H9 (cell line): Measurements from ENCODE around the gene CDH4. TPM values are rescaled to one million over a fixed set of nuclear protein-coding genes. Genes with fewer than 3 reads are reported as not detected.

Source experiments
- DNase-seq: peaks from one replicate; pipeline ENCODE4 v3.0.0-alpha.2; 2017
- H2AFZ ChIP-seq: one replicate; pipeline ENCODE4 v1.6.1; 2013; ENCODE audit warnings: mild to moderate bottlenecking, low read length, control low read depth, moderate library complexity
- H2AK5ac ChIP-seq: 2 replicates; pipeline ENCODE4 v1.6.1; 2013; ENCODE audit warnings: low read length, control low read depth, mixed read lengths; ENCODE audit not compliant: insufficient read length
- H2BK120ac ChIP-seq: one replicate; pipeline ENCODE4 v1.6.1; 2013; ENCODE audit warnings: low read depth, mild to moderate bottlenecking, low read length, control low read depth, inconsistent platforms; ENCODE audit not compliant: poor library complexity, severe bottlenecking
- H2BK12ac ChIP-seq: 2 replicates; pipeline ENCODE4 v1.6.1; 2013; ENCODE audit warnings: low read length, control low read depth, mixed read lengths, low read depth; ENCODE audit not compliant: insufficient read length
- H2BK15ac ChIP-seq: 2 replicates; pipeline ENCODE4 v1.6.1; 2013; ENCODE audit warnings: low read depth, low read length, control low read depth
- H2BK20ac ChIP-seq: one replicate; pipeline ENCODE4 v1.6.1; 2013; ENCODE audit warnings: low read depth, mild to moderate bottlenecking, low read length, control low read depth, inconsistent platforms; ENCODE audit not compliant: poor library complexity, severe bottlenecking
- H2BK5ac ChIP-seq: 2 replicates; pipeline ENCODE4 v1.6.1; 2013; ENCODE audit warnings: low read length, control low read depth, mixed read lengths; ENCODE audit not compliant: insufficient read length
- H3K14ac ChIP-seq: 2 replicates; pipeline ENCODE4 v1.6.1; 2013; ENCODE audit warnings: low read length, control low read depth; ENCODE audit not compliant: insufficient read depth
- H3K18ac ChIP-seq: 2 replicates; pipeline ENCODE4 v1.6.1; 2013; ENCODE audit warnings: low read depth, mild to moderate bottlenecking, mixed read lengths, low read length, control low read depth; ENCODE audit not compliant: insufficient read length
- H3K23ac ChIP-seq: 2 replicates; pipeline ENCODE4 v1.6.1; 2013; ENCODE audit warnings: low read length, control low read depth, mixed read lengths, low read depth; ENCODE audit not compliant: insufficient read length
- H3K23me2 ChIP-seq: 2 replicates; pipeline ENCODE4 v1.6.1; 2013; ENCODE audit warnings: low read depth, mild to moderate bottlenecking, mixed read lengths, low read length, control low read depth; ENCODE audit not compliant: insufficient read length, poor library complexity, severe bottlenecking
- H3K27ac ChIP-seq: 2 replicates; pipeline ENCODE4 v1.5.1; 2013; ENCODE audit warnings: low read length, control low read depth, mixed read lengths, low read depth; ENCODE audit not compliant: insufficient read length
- H3K27me3 ChIP-seq: 2 replicates; pipeline ENCODE4 v1.6.1; 2013; ENCODE audit warnings: low read length, control low read depth, inconsistent platforms; ENCODE audit not compliant: insufficient read depth
- H3K4ac ChIP-seq: 2 replicates; pipeline ENCODE4 v1.6.1; 2013; ENCODE audit warnings: low read depth, mild to moderate bottlenecking, control low read depth, inconsistent platforms, low read length, moderate library complexity
- H3K4me1 ChIP-seq: 2 replicates; pipeline ENCODE4 v1.6.1; 2013; ENCODE audit warnings: low read length, control low read depth, inconsistent platforms; ENCODE audit not compliant: insufficient read depth
- H3K4me2 ChIP-seq: 2 replicates; pipeline ENCODE4 v1.6.1; 2013; ENCODE audit warnings: low read length, control low read depth, mixed read lengths; ENCODE audit not compliant: insufficient read length, insufficient read depth
- H3K56ac ChIP-seq: 2 replicates; pipeline ENCODE4 v1.6.1; 2013; ENCODE audit warnings: low read depth, mild to moderate bottlenecking, mixed read lengths, low read length, control low read depth; ENCODE audit not compliant: insufficient read length
- H3K79me1 ChIP-seq: 2 replicates; pipeline ENCODE4 v1.6.1; 2013; ENCODE audit warnings: low read depth, mild to moderate bottlenecking, moderate library complexity, low read length, control low read depth, inconsistent platforms; ENCODE audit not compliant: insufficient read depth, poor library complexity, severe bottlenecking
- H3K79me2 ChIP-seq: 2 replicates; pipeline ENCODE4 v1.6.1; 2013; ENCODE audit warnings: low read length, control low read depth, inconsistent platforms; ENCODE audit not compliant: insufficient read depth
- H3K9ac ChIP-seq: 2 replicates; pipeline ENCODE4 v1.6.1; 2013; ENCODE audit warnings: low read length, control low read depth, mixed read lengths; ENCODE audit not compliant: insufficient read length; ENCODE audit errors: extremely low read depth
- H3K9me3 ChIP-seq: one replicate; pipeline ENCODE4 v1.6.1; 2013; ENCODE audit warnings: low read depth, low read length, inconsistent platforms; ENCODE audit not compliant: control insufficient read depth
- H3T11ph ChIP-seq: one replicate; pipeline ENCODE4 v1.6.1; 2013; ENCODE audit warnings: mild to moderate bottlenecking, low read length, control low read depth, inconsistent platforms
- H4K20me1 ChIP-seq: one replicate; pipeline ENCODE4 v1.6.1; 2013; ENCODE audit not compliant: control insufficient read depth, insufficient read length, insufficient read depth
- H4K5ac ChIP-seq: 2 replicates; pipeline ENCODE4 v1.6.1; 2013; ENCODE audit warnings: low read depth, mild to moderate bottlenecking, mixed read lengths, low read length, control low read depth; ENCODE audit not compliant: insufficient read length
- H4K8ac ChIP-seq: replicated peaks from 2 replicates; pipeline ENCODE4 v1.6.1; 2013; ENCODE audit warnings: low read length, control low read depth, mixed read lengths, low read depth; ENCODE audit not compliant: insufficient read length
- H4K91ac ChIP-seq: 2 replicates; pipeline ENCODE4 v1.6.1; 2013; ENCODE audit warnings: low read depth, mild to moderate bottlenecking, moderate library complexity, mixed read lengths, low read length, control low read depth; ENCODE audit not compliant: insufficient read length
- H3K27ac Mint-ChIP-seq, 3 experiments: 2 replicates in 2 of 3; 3 replicates in 1 of 3; pipeline ENCODE4 v1.8.0; 2020 to 2021; ENCODE audit warnings: mixed read lengths in 3 of 3, mild to moderate bottlenecking in 1 of 3, moderate library complexity in 1 of 3
- H3K27me3 Mint-ChIP-seq: 2 replicates; pipeline ENCODE4 v1.8.0; 2021; ENCODE audit warnings: low read depth, mild to moderate bottlenecking, moderate library complexity, mixed read lengths
- H3K36me3 Mint-ChIP-seq, 3 experiments: 2 replicates in 2 of 3; 3 replicates in 1 of 3; pipeline ENCODE4 v1.8.0; 2020 to 2021; ENCODE audit warnings: low read depth in 3 of 3, mixed read lengths in 3 of 3; ENCODE audit not compliant: insufficient read depth in 1 of 3
- H3K4me1 Mint-ChIP-seq, 2 experiments: 2 replicates each; pipeline ENCODE4 v1.8.0; 2020; ENCODE audit warnings: mixed read lengths in 2 of 2
- H3K4me3 Mint-ChIP-seq, 2 experiments: 2 replicates in 1 of 2; 3 replicates in 1 of 2; pipeline ENCODE4 v1.8.0; 2020 to 2021; ENCODE audit warnings: mild to moderate bottlenecking in 2 of 2, mixed read lengths in 2 of 2, moderate library complexity in 1 of 2
- H3K9me3 Mint-ChIP-seq, 2 experiments: 2 replicates in 1 of 2; 3 replicates in 1 of 2; pipeline ENCODE4 v1.8.0; 2020; ENCODE audit warnings: mild to moderate bottlenecking in 2 of 2, mixed read lengths in 2 of 2, moderate library complexity in 1 of 2
- WGBS: extraction: QIAGEN DNeasy Blood & Tissue Kit; methylation state at CpG from one replicate; pipeline ENCODE4 v1.1.7; 2013; ENCODE audit warnings: missing lambda C conversion rate, low lambda C conversion rate, mixed read lengths; ENCODE audit not compliant: insufficient read length; ENCODE audit errors: extremely low coverage; 5-methylcytosine and 5-hydroxymethylcytosine counted together
- total RNA-seq: library from RNA; stranded (reverse); gene quantifications from 2 replicates; pipeline ENCODE4 v1.2.1, GENCODE V29; 2021
- TF ChIP-seq, protein P1 (sequence below): fragments of 200-600 bp; sonication (generic); conservative IDR thresholded peaks from 3 replicates; pipeline ENCODE4 v1.8.0; 2021; ENCODE audit warnings: antibody characterized with exemption, mild to moderate bottlenecking

The CDH4 gene
- total RNA-seq, 1 experiment from 2014 or later = 3.0 TPM

DNA sequence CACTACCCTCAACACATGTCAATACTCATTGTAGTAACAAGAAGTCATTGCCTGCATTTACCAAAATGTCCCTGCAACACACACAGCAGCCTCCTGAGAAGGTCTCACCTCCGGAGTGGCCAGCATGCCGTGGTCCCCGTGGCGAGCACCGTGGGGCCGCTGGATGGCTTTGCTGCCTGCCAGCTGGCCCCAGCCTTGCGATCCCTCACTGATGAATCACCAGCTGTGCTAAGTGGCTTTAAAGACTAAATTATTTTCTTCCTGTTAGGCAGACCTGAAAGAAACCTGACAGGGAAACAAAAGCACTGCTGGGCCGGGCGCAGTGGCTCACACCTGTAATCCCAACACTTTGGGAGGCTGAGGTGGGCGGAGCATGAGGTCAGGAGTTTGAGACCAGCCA is 306.7 kb downstream of the CDH4 start:
- H4K20me1 ChIP-seq = peaks cover 2% of the 10 kb centered on the region
- H3K14ac ChIP-seq = no peak overlapping the region
- TF ChIP-seq, protein P1, sequence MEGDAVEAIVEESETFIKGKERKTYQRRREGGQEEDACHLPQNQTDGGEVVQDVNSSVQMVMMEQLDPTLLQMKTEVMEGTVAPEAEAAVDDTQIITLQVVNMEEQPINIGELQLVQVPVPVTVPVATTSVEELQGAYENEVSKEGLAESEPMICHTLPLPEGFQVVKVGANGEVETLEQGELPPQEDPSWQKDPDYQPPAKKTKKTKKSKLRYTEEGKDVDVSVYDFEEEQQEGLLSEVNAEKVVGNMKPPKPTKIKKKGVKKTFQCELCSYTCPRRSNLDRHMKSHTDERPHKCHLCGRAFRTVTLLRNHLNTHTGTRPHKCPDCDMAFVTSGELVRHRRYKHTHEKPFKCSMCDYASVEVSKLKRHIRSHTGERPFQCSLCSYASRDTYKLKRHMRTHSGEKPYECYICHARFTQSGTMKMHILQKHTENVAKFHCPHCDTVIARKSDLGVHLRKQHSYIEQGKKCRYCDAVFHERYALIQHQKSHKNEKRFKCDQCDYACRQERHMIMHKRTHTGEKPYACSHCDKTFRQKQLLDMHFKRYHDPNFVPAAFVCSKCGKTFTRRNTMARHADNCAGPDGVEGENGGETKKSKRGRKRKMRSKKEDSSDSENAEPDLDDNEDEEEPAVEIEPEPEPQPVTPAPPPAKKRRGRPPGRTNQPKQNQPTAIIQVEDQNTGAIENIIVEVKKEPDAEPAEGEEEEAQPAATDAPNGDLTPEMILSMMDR = no peak
- no peak overlapping the region for H4K5ac ChIP-seq
- H3K9me3 ChIP-seq = no peaks in the 10 kb centered on the region
- H3K9ac ChIP-seq = no peak overlapping the region
- no peaks in the 10 kb centered on the region; a peak in 1 of 5 replicates for H3K9me3 Mint-ChIP-seq
- no peak overlapping the region for H2BK12ac ChIP-seq
- no peaks in the 10 kb centered on the region for H3K23me2 ChIP-seq
- peaks cover 31% of the 10 kb centered on the region for H3K27me3 Mint-ChIP-seq
- H2BK15ac ChIP-seq = no peak overlapping the region
- H3K4ac ChIP-seq = no peak overlapping the region
- H3K36me3 Mint-ChIP-seq = no peaks in the 10 kb centered on the region
- peak overlapping the region in 1 of 3 experiments; percentile 28; a peak in 1 of 7 replicates for H3K27ac Mint-ChIP-seq
- no CpG with 5 or more reads among the region's 10 CpGs for WGBS
- H3K27ac ChIP-seq = no peak overlapping the region
- no peaks in the 10 kb centered on the region for H3K4me1 ChIP-seq
- H2BK120ac ChIP-seq = no peak overlapping the region
- H3K27me3 ChIP-seq = no peaks in the 10 kb centered on the region; the same call in 1 of the 2 replicates
- H3K56ac ChIP-seq = no peak overlapping the region
- H2BK5ac ChIP-seq = no peak overlapping the region
- H3K79me2 ChIP-seq = no peaks in the 10 kb centered on the region
- H3K4me2 ChIP-seq = no peak overlapping the region
- H3T11ph ChIP-seq = no peak overlapping the region
- peaks cover 24 to 28% of the 10 kb centered on the region in 2 experiments for H3K4me1 Mint-ChIP-seq
- H3K4me3 Mint-ChIP-seq = no peak overlapping the region
- no peak overlapping the region for H2BK20ac ChIP-seq
- H3K79me1 ChIP-seq = no peaks in the 10 kb centered on the region
- no peak overlapping the region for H2AK5ac ChIP-seq
- H3K23ac ChIP-seq = no peak overlapping the region
- no peak overlapping the region for H4K91ac ChIP-seq
- H2AFZ ChIP-seq = no peak overlapping the region
- no peak overlapping the region for H4K8ac ChIP-seq
- H3K18ac ChIP-seq = no peak overlapping the region
- DNase-seq = no peak
